Bronchial epithelial cell (primary cell): Measurements from ENCODE around the gene SPRY1. TPM values are rescaled to one million over a fixed set of nuclear protein-coding genes. Genes with fewer than 3 reads are reported as not detected.

Source experiments
- DNase-seq: peaks from one replicate; pipeline ENCODE4 v3.0.0-alpha.2; 2010; ENCODE audit warnings: low read depth
- FAIRE-seq: peaks from 2 replicates; lab custom pipeline; 2011; peaks lifted over from hg19 to GRCh38; lab: Jason Lieb, UNC
- H3K27me3 ChIP-seq: 2 replicates; pipeline ENCODE4 v1.5.1; 2011; ENCODE audit warnings: low read length; ENCODE audit not compliant: control insufficient read depth, insufficient read depth
- H3K36me3 ChIP-seq: 2 replicates; pipeline ENCODE4 v1.5.1; 2011; ENCODE audit warnings: low read length; ENCODE audit not compliant: control insufficient read depth, insufficient read depth
- H3K4me3 ChIP-seq: 2 replicates; pipeline ENCODE4 v1.5.1; 2011; ENCODE audit warnings: mild to moderate bottlenecking, low read depth, low read length, control low read depth
- CTCF ChIP-seq: IDR thresholded peaks from 2 replicates; pipeline ENCODE4 v1.5.1; 2011; ENCODE audit warnings: mild to moderate bottlenecking, moderate library complexity, low read length, control low read depth, inconsistent platforms; ENCODE audit not compliant: insufficient read depth, severe bottlenecking
- total RNA-seq: library from RNA; depleted of rRNA; stranded (reverse); fragments of >200 nt; gene quantifications from 2 replicates; pipeline ENCODE4 v1.2.1, GENCODE V29; 2014

Gene SPRY1
- total RNA-seq, 1 donor from 2014 or later = 3.2 TPM

- FAIRE-seq (no peak), DNase-seq (peak; percentile 38)
- H3K36me3 ChIP-seq = no peaks in the 10 kb centered on the region
- no peak for TF ChIP-seq CTCF
- no peaks in the 10 kb centered on the region for H3K27me3 ChIP-seq
- H3K4me3 ChIP-seq = no peak overlapping the region
These were observed 33.4 kb downstream of the SPRY1 start for GRCh38 chr4:123430031-123430430.

GRCh38 chr4:123430501-123430900, 33.9 kb downstream of the SPRY1 start:
- Histone ChIP-seq H3K4me3 (no peak overlapping the region), H3K27me3 (no peaks in the 10 kb centered on the region), H3K36me3 (no peaks in the 10 kb centered on the region)
- DNase-seq (no peak), FAIRE-seq (no peak)
- no peak for TF ChIP-seq CTCF

DNA sequence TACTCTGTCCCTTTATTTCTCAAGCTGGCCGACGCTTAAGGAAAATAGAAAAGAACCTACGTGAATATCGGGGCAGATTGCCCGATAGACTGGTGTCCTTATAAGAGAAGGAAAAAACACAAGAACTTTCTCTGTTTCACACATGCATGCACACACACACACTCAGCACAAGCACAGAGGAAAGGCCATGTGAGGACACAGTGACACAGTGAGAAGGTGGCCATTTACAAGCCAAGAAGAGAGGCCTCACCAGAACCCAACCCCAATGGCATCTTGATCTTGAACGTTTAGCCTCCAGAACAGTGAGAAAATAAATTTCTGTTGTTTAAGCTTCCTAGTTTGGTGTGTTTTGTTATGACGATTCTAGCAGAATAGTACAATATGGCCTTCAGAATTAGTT, 37.0 kb downstream of the SPRY1 start:
- no peak for TF ChIP-seq CTCF
- DNase-seq (no peak), FAIRE-seq (no peak)
- H3K4me3 ChIP-seq = no peak overlapping the region
- H3K36me3 ChIP-seq = no peaks in the 10 kb centered on the region
- H3K27me3 ChIP-seq = no peaks in the 10 kb centered on the region

GRCh38 chr4:123433976-123434375, 37.4 kb downstream of the SPRY1 start:
- Histone ChIP-seq H3K27me3 (no peaks in the 10 kb centered on the region), H3K36me3 (no peaks in the 10 kb centered on the region), H3K4me3 (no peak overlapping the region)
- no peak for DNase-seq
- FAIRE-seq = no peak
- TF ChIP-seq CTCF = no peak

DNA sequence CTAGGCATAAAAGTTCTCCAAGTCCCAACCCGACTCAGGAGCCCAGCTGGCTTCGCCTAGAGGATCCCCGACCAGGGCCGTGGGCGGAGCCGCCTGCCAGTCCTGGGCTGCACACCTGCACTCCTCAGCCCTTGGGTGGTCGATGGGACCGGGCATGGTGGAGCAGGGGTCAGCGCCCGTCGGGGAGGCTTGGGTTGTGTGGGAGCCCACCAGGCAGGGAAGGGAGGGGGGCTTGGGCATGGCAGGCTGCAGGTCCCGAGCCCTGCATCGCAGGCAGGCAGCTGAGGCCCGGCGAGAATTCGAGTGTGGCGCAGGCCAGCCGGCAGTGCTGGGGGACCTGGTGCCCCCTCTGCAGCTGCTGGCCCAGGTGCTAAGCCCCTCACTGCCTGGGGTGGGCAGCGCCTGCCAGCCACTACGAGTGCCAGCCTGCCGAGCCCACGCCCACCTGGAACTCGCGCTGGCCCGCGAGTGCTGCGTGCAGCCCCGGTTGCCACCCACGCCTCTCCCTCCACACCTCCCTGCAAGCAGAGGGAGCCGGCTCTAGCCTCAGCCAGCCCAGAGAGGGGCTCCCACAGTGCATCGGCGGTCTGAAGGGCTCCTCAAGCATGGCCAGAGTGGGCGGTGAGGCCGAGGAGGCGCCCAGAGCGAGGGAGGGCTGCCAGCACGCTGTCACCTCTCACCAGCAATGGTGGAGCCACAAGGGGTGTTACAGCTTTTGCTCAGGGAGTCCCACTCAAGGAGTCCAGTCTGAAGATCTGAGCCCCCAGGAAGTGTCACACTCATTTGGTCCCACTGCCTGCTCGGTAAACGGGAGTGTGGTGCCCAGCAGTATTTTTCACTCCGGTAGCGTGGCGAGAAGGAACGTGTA, 38.9 kb downstream of the SPRY1 start:
- DNase-seq (no peak), FAIRE-seq (no peak)
- TF ChIP-seq CTCF = no peak
- Histone ChIP-seq H3K4me3 (no peak overlapping the region), H3K27me3 (no peaks in the 10 kb centered on the region), H3K36me3 (no peaks in the 10 kb centered on the region)
